ENCODE data around the gene NECTIN4. TPM values are rescaled to one million over a fixed set of nuclear protein-coding genes. Genes with fewer than 3 reads are reported as not detected.

Gene NECTIN4
- total and polyA plus RNA-seq, 2 of the 8 experiments (the other 6 are each of a cell fraction or from before 2014, with no cell fraction given): 0.19 to 0.71 TPM

DNA sequence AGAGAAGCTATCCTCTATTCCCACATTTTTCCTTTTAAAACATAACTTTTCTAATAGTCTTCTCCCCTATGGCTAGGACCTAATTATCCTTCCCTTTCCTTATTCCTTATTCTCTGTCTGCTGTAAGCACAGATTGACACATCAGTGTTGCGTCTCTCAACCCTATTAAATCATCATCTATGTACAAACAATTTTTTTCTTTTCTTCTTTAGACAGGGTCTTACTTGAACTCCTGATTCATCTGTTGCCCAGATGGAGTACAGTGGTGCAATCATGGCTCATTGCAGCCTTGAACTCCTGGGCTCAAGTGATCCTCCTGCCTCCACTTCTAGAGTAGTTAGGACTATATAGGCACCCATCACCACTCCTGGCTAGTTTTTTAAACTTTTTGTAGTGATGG, 17.1 kb upstream of the NECTIN4 start:
- 94% methylated on average over 1 of the region's 1 CpG; no CpG with 5 or more reads in 1 of the 2 experiments for WGBS, 2 experiments (ENCODE audit: extremely low coverage in 1 of 2, insufficient coverage in 1 of 2, insufficient read length in 1 of 2, insufficient replicate concordance in 2 of 2, low coverage in 1 of 2, low lambda C conversion rate in 2 of 2, missing lambda C conversion rate in 1 of 2)
- H2BK20ac ChIP-seq (ENCODE audit: low read length): no peak overlapping the region
- H4K20me1 ChIP-seq (replicated peaks in 1 of 2; ENCODE audit: control insufficient read depth in 1 of 2, insufficient read depth in 2 of 2, low read length in 2 of 2): no peaks in the 10 kb centered on the region
- H3K4me2 ChIP-seq (ENCODE audit: insufficient read depth in 1 of 2, low read depth in 2 of 2, low read length in 2 of 2): no peak overlapping the region
- no peak overlapping the region for H4K91ac ChIP-seq (replicated peaks; ENCODE audit: insufficient read length, low read length)
- H2BK12ac ChIP-seq (ENCODE audit: low read depth, low read length): no peak overlapping the region
- no peak for FAIRE-seq
- H3K4ac ChIP-seq (replicated peaks; ENCODE audit: insufficient read length, low read depth, low read length): no peak overlapping the region
- no peak overlapping the region for H2BK120ac ChIP-seq (replicated peaks; ENCODE audit: low read depth, low read length)
- no peak overlapping the region for H3K4me3 ChIP-seq (ENCODE audit: extremely low read depth in 1 of 4, insufficient read depth in 2 of 4, low read depth in 3 of 4, low read length in 4 of 4)
- H3K79me2 ChIP-seq (ENCODE audit: control insufficient read depth in 1 of 2, insufficient read depth in 2 of 2, low read length in 2 of 2): peaks cover 0 to 19% of the 10 kb centered on the region in 2 experiments; a peak in 1 of 4 replicates
- H3K27me3 ChIP-seq (replicated peaks in 1 of 4; ENCODE audit: control insufficient read depth in 3 of 4, extremely low read depth in 1 of 4, insufficient read depth in 3 of 4, low read length in 3 of 4): no peaks in the 10 kb centered on the region
- CTCF ChIA-PET (ENCODE audit: partially characterized antibody): interaction anchor here (0.7 to 2.8 kb wide), 4 partner anchors 9 to 49 kb away, joined by 3 to 10 read pairs (median 6); partner anchors contain the start of gene KLHDC9
- H2AFZ ChIP-seq (ENCODE audit: low read length): no peak overlapping the region
- peaks cover 0 to 10% (median 5%) of the 10 kb centered on the region in 4 experiments; a peak in 5 of 8 replicates for H3K36me3 ChIP-seq (ENCODE audit: control insufficient read depth in 2 of 4, insufficient read depth in 4 of 4, low read length in 3 of 4)
- H3K27ac ChIP-seq (ENCODE audit: low read depth, low read length): no peak overlapping the region
- POLR2A ChIA-PET (ENCODE audit: partially characterized antibody): interaction anchor here (1.8 kb wide), 1 partner anchor 11 kb away, joined by 4 read pairs; no protein-coding TSS in a partner anchor
- no peaks in the 10 kb centered on the region for H3K23me2 ChIP-seq (ENCODE audit: low read depth, low read length)
- H2BK15ac ChIP-seq (ENCODE audit: low read length): no peak overlapping the region
- H3K9ac ChIP-seq (replicated peaks in 1 of 4; ENCODE audit: extremely low read depth in 1 of 4, low read depth in 3 of 4, low read length in 3 of 4): no peak overlapping the region
- H2AK5ac ChIP-seq (ENCODE audit: low read depth, low read length): no peak overlapping the region
- no peak overlapping the region for H4K8ac ChIP-seq (ENCODE audit: extremely low read depth, insufficient read depth, low read length)
- no peak overlapping the region for H4K5ac ChIP-seq (ENCODE audit: insufficient read length, low read depth, low read length)
- no peak overlapping the region for H3K14ac ChIP-seq (ENCODE audit: insufficient read length)
- H3K18ac ChIP-seq (ENCODE audit: extremely low read depth, low read length): no peak overlapping the region
- no peak overlapping the region for H2BK5ac ChIP-seq (ENCODE audit: low read depth, low read length)
- H3K79me1 ChIP-seq (ENCODE audit: low read depth, low read length): no peaks in the 10 kb centered on the region; the same call in 1 of the 2 replicates
- H3K56ac ChIP-seq (replicated peaks; ENCODE audit: insufficient read length, low read depth, low read length): no peak overlapping the region
- H3K4me1 ChIP-seq (replicated peaks in 1 of 4; ENCODE audit: control insufficient read depth in 3 of 4, insufficient read depth in 4 of 4, low read length in 3 of 4): no peaks in the 10 kb centered on the region
- H3K9me3 ChIP-seq (ENCODE audit: insufficient read depth in 2 of 2, low read depth in 1 of 2, low read length in 1 of 2): no peaks in the 10 kb centered on the region
- no peak overlapping the region for H3K23ac ChIP-seq (ENCODE audit: insufficient read length)
- DNase-seq (ENCODE audit: low read depth in 1 of 2, low spot score in 2 of 2): no peak
- TF ChIP-seq GABPA (IDR thresholded peaks at IDR 0.05; ENCODE audit: borderline replicate concordance, insufficient read depth, low read length): no peak
- no peak for TF ChIP-seq EZH2 (IDR thresholded peaks at IDR 0.05; ENCODE audit: low read depth, low read length, severe bottlenecking)
- TF ChIP-seq BCL11A (IDR thresholded peaks at IDR 0.05; ENCODE audit: low read depth in 2 of 2, low read length in 2 of 2): no peak
- no peak for TF ChIP-seq JUND (IDR thresholded peaks at IDR 0.05; ENCODE audit: low read length)
- TF ChIP-seq EGR1 (IDR thresholded peaks at IDR 0.05; ENCODE audit: borderline replicate concordance, low read depth, low read length): no peak
- TF ChIP-seq SUZ12 (IDR thresholded peaks at IDR 0.05; ENCODE audit: low read length): no peak
